GM19193 (cell line): ENCODE results near the gene ADM5.
A peak's percentile ranks its signal among the peaks of the same experiment; 100 is the strongest.

Experiments used
- POLR2A ChIP-seq: IDR thresholded peaks from 4 replicates; pipeline ENCODE4 v1.6.1; 2011; ENCODE audit not compliant: insufficient read depth, insufficient read length; ENCODE audit errors: extremely low read depth

The ADM5 gene

GRCh38 chr19:49689133-49690078, at the start of gene ADM5:
Gene ADM5 (plus strand): TSS chr19:49689594. CDS start chr19:49689838, 244 bp downstream.
- peak; percentile 27 for TF ChIP-seq POLR2A

- TF ChIP-seq POLR2A, result peak; percentile 88
Observed at GRCh38 chr19:49640113-49640898, 49.1 kb upstream of the ADM5 start, which contains the start of gene RRAS. Gene RRAS (minus strand): TSS chr19:49640143. CDS start chr19:49640098, 45 bp downstream.

GRCh38 chr19:49641688-49642491, 47.5 kb upstream of the ADM5 start, which contains the start of gene SCAF1:
Gene SCAF1 (plus strand): TSS chr19:49642209. CDS start chr19:49645027, 2,818 bp downstream.
- peak; percentile 64 for TF ChIP-seq POLR2A

GRCh38 chr19:49642492-49643035, 46.8 kb upstream of the ADM5 start:
- no peak for TF ChIP-seq POLR2A

- TF ChIP-seq POLR2A, result no peak
Observed at GRCh38 chr19:49643466-49643865, 45.9 kb upstream of the ADM5 start.

GRCh38 chr19:49645592-49645991, 43.8 kb upstream of the ADM5 start:
- TF ChIP-seq POLR2A, result no peak

GRCh38 chr19:49645995-49646394, 43.4 kb upstream of the ADM5 start:
- TF ChIP-seq POLR2A, result no peak

- no peak for TF ChIP-seq POLR2A
Observed at GRCh38 chr19:49646586-49646985, 42.8 kb upstream of the ADM5 start.

GRCh38 chr19:49651029-49651819, 38.2 kb upstream of the ADM5 start:
- no peak for TF ChIP-seq POLR2A

- TF ChIP-seq POLR2A, result no peak
Observed at GRCh38 chr19:49651820-49652550, 37.4 kb upstream of the ADM5 start.

- no peak for TF ChIP-seq POLR2A
Observed at GRCh38 chr19:49652551-49653465, 36.6 kb upstream of the ADM5 start.

- no peak for TF ChIP-seq POLR2A
Observed at GRCh38 chr19:49653466-49653806, 36.0 kb upstream of the ADM5 start.
